ENCODE data around the gene ZDHHC6. TPM values are rescaled to one million over a fixed set of nuclear protein-coding genes. Genes with fewer than 3 reads are reported as not detected.

ZDHHC6 gene
- total RNA-seq, 1 experiment from 2014 or later, result 88.5 TPM

GRCh38 chr10:112471878-112472487 lies 25.3 kb upstream of the ZDHHC6 start:
- peak overlapping the region; percentile 52 for H3K4me2 ChIP-seq (ENCODE audit: low read length)
- no peaks in the 10 kb centered on the region for H3K9me2 ChIP-seq (ENCODE audit: insufficient read depth)
- intact Hi-C loops (cut with micrococcal nuclease), result loop anchor here (2.0 to 10.0 kb wide), 3 partner anchors 273 to 979 kb away; no protein-coding TSS in a partner anchor
- ATAC-seq (peak; percentile 81), DNase-seq (ENCODE audit: low read depth, low spot score) (peak; percentile 72)
- CTCF ChIA-PET, result interaction anchor here (0.6 to 6.5 kb wide), 58 partner anchors 9 to 1091 kb away, joined by 3 to 57 read pairs (median 4); partner anchors contain the start of genes GPAM, VTI1A and ZDHHC6
- H3K4me3 ChIP-seq (replicated peaks in 1 of 2; ENCODE audit: low read depth in 1 of 2, low read length in 2 of 2), result no peak overlapping the region
- RAD21 ChIA-PET (ENCODE audit: low non-redundant PET in 1 of 2, low total read pairs in 2 of 2, uncharacterized antibody in 2 of 2, unreplicated experiment in 2 of 2), result interaction anchor here (0.7 to 1.2 kb wide), 7 partner anchors 37 to 1049 kb away, joined by 3 to 6 read pairs (median 4); partner anchors contain the start of gene GPAM (in 1 of the 2)
- no peaks in the 10 kb centered on the region for H3K9me3 ChIP-seq (ENCODE audit: control insufficient read depth in 1 of 2, insufficient read depth in 1 of 2, low read depth in 1 of 2, low read length in 2 of 2)
- H3K9ac ChIP-seq (ENCODE audit: low read length), result peak overlapping the region; percentile 39
- peaks cover 3 to 12% of the 10 kb centered on the region in 2 experiments; a peak in 2 of 4 replicates for H3K36me3 ChIP-seq (ENCODE audit: control insufficient read depth in 1 of 2, insufficient read depth in 2 of 2, low read length in 2 of 2)
- H3K27ac ChIP-seq (ENCODE audit: low read depth, low read length), result peak overlapping the region; percentile 32
- TF ChIP-seq SRF (IDR thresholded peaks at IDR 0.05; ENCODE audit: low read depth), result no peak
- 0 out of 2 replicates have a peak, but pooled peaks have one; percentile 47 for TF ChIP-seq CBX3 (IDR thresholded peaks at IDR 0.05; ENCODE audit: low read depth)
- TF ChIP-seq CTCF (IDR thresholded peaks at IDR 0.05 in 2 of 3, conservative IDR thresholded peaks at IDR 0.05 in 1 of 3; ENCODE audit: borderline replicate concordance in 1 of 3, insufficient read depth in 1 of 3, low read depth in 2 of 3, low read length in 2 of 3), result peak; percentile 72 to 93 (median 84)
- TF ChIP-seq RAD21 (IDR thresholded peaks at IDR 0.05; ENCODE audit: low read depth), result peak; percentile 96
- POLR2A ChIA-PET, result interaction anchor here (0.8 to 1.3 kb wide), 4 partner anchors 56 to 482 kb away, joined by 3 to 5 read pairs (median 4); no protein-coding TSS in a partner anchor
- H4K20me1 ChIP-seq (ENCODE audit: insufficient read depth), result no peaks in the 10 kb centered on the region
- peaks cover 30 to 42% of the 10 kb centered on the region in 2 experiments for H3K4me1 ChIP-seq (ENCODE audit: control insufficient read depth in 1 of 2, insufficient read depth in 2 of 2, low read length in 2 of 2)
- no peak overlapping the region for H2AFZ ChIP-seq (ENCODE audit: low read depth, low read length, poor library complexity, severe bottlenecking)
- no peaks in the 10 kb centered on the region for H3K27me3 ChIP-seq (ENCODE audit: insufficient read depth, low read length)
- BruUV-seq (replicated peaks), result no TSS peak
- peaks cover 62% of the 10 kb centered on the region for H3K79me2 ChIP-seq (ENCODE audit: insufficient read depth, low read length)

- Histone ChIP-seq H3K9me3 (ENCODE audit: control insufficient read depth in 1 of 2, insufficient read depth in 1 of 2, low read depth in 1 of 2, low read length in 2 of 2) (no peaks in the 10 kb centered on the region), H3K36me3 (ENCODE audit: control insufficient read depth in 1 of 2, insufficient read depth in 2 of 2, low read length in 2 of 2) (peaks cover 26 to 40% of the 10 kb centered on the region in 2 experiments), H3K4me1 (ENCODE audit: control insufficient read depth in 1 of 2, insufficient read depth in 2 of 2, low read length in 2 of 2) (peaks cover 3 to 13% of the 10 kb centered on the region in 2 experiments; a peak in 3 of 4 replicates), H2AFZ (ENCODE audit: low read depth, low read length, poor library complexity, severe bottlenecking) (no peak overlapping the region), H3K27ac (ENCODE audit: low read depth, low read length) (no peak overlapping the region), H3K9ac (ENCODE audit: low read length) (no peak overlapping the region), H3K79me2 (ENCODE audit: insufficient read depth, low read length) (peaks cover 24% of the 10 kb centered on the region), H3K27me3 (ENCODE audit: insufficient read depth, low read length) (no peaks in the 10 kb centered on the region), H3K9me2 (ENCODE audit: insufficient read depth) (no peaks in the 10 kb centered on the region), H3K4me2 (ENCODE audit: low read length) (no peak overlapping the region), H3K4me3 (replicated peaks in 1 of 2; ENCODE audit: low read depth in 1 of 2, low read length in 2 of 2) (no peak overlapping the region), H4K20me1 (ENCODE audit: insufficient read depth) (no peaks in the 10 kb centered on the region)
- TF ChIP-seq ZFX (IDR thresholded peaks at IDR 0.05), result no peak
- TF ChIP-seq, protein P1, sequence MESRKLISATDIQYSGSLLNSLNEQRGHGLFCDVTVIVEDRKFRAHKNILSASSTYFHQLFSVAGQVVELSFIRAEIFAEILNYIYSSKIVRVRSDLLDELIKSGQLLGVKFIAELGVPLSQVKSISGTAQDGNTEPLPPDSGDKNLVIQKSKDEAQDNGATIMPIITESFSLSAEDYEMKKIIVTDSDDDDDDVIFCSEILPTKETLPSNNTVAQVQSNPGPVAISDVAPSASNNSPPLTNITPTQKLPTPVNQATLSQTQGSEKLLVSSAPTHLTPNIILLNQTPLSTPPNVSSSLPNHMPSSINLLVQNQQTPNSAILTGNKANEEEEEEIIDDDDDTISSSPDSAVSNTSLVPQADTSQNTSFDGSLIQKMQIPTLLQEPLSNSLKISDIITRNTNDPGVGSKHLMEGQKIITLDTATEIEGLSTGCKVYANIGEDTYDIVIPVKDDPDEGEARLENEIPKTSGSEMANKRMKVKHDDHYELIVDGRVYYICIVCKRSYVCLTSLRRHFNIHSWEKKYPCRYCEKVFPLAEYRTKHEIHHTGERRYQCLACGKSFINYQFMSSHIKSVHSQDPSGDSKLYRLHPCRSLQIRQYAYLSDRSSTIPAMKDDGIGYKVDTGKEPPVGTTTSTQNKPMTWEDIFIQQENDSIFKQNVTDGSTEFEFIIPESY (IDR thresholded peaks at IDR 0.05; ENCODE audit: extremely low read depth, insufficient replicate concordance, low read length), result no peak
- TF ChIP-seq, protein P2, sequence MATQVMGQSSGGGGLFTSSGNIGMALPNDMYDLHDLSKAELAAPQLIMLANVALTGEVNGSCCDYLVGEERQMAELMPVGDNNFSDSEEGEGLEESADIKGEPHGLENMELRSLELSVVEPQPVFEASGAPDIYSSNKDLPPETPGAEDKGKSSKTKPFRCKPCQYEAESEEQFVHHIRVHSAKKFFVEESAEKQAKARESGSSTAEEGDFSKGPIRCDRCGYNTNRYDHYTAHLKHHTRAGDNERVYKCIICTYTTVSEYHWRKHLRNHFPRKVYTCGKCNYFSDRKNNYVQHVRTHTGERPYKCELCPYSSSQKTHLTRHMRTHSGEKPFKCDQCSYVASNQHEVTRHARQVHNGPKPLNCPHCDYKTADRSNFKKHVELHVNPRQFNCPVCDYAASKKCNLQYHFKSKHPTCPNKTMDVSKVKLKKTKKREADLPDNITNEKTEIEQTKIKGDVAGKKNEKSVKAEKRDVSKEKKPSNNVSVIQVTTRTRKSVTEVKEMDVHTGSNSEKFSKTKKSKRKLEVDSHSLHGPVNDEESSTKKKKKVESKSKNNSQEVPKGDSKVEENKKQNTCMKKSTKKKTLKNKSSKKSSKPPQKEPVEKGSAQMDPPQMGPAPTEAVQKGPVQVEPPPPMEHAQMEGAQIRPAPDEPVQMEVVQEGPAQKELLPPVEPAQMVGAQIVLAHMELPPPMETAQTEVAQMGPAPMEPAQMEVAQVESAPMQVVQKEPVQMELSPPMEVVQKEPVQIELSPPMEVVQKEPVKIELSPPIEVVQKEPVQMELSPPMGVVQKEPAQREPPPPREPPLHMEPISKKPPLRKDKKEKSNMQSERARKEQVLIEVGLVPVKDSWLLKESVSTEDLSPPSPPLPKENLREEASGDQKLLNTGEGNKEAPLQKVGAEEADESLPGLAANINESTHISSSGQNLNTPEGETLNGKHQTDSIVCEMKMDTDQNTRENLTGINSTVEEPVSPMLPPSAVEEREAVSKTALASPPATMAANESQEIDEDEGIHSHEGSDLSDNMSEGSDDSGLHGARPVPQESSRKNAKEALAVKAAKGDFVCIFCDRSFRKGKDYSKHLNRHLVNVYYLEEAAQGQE (IDR thresholded peaks at IDR 0.05; ENCODE audit: low read depth), result peak; percentile 66
- intact Hi-C loops (cut with micrococcal nuclease), result no loop called here
- ATAC-seq, result no peak
- DNase-seq (ENCODE audit: low read depth, low spot score), result no peak
- RAD21 ChIA-PET (ENCODE audit: low non-redundant PET in 1 of 2, low total read pairs in 2 of 2, uncharacterized antibody in 2 of 2, unreplicated experiment in 2 of 2), result no interaction called here
- CTCF ChIA-PET, result interaction anchor here (1.0 kb wide), 1 partner anchor 159 kb away, joined by 4 read pairs; no protein-coding TSS in a partner anchor
- POLR2A ChIA-PET, result no interaction called here
- BruUV-seq (replicated peaks), result no TSS peak
Observed at GRCh38 chr10:112467541-112468075, 20.9 kb upstream of the ZDHHC6 start.

Data from HCT116 (cell line).